ENCODE results near the gene PRR14. TPM values are rescaled to one million over a fixed set of nuclear protein-coding genes. Genes with fewer than 3 reads are reported as not detected.
"Not testable (repeated sequence)": the region's sequence is repeated elsewhere in the genome, so short reads cannot be mapped to it uniquely, and the experiment has no call there.

The PRR14 gene
- total RNA-seq, 1 donor from 2014 or later: 37.8 TPM

- not testable (repeated sequence) for DNase-seq (ENCODE audit: low spot score)
Observed at GRCh38 chr16:30632454-30632853, 18.3 kb upstream of the PRR14 start.

DNA sequence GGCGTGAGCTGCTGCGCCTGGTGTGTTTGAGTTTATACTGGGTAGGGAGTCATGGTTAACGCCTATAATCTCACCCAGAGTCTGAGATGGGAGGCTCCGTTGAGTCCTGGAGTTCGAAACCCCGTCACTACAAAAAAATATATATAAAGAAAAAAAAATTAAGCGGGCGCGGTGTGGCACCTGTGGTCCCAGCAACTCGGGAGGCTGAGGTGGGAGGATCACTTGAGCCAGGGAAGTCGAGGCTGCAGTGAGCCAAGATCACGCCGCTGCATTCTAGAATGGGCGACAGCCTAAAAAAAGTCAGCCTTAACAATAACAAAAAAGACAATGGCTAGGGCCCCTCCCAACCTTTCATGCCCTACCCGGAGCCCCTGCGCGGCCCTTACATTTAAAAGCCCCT is 17.2 kb upstream of the PRR14 start:
- no peak for DNase-seq (ENCODE audit: low spot score)

GRCh38 chr16:30636599-30636998 is 14.2 kb upstream of the PRR14 start:
- DNase-seq (ENCODE audit: low spot score): no peak

GRCh38 chr16:30637139-30637538 is 13.6 kb upstream of the PRR14 start:
- DNase-seq (ENCODE audit: low spot score): not testable (repeated sequence)

- no peak for DNase-seq (ENCODE audit: low spot score)
Observed at GRCh38 chr16:30637944-30638343, 12.8 kb upstream of the PRR14 start.

DNA sequence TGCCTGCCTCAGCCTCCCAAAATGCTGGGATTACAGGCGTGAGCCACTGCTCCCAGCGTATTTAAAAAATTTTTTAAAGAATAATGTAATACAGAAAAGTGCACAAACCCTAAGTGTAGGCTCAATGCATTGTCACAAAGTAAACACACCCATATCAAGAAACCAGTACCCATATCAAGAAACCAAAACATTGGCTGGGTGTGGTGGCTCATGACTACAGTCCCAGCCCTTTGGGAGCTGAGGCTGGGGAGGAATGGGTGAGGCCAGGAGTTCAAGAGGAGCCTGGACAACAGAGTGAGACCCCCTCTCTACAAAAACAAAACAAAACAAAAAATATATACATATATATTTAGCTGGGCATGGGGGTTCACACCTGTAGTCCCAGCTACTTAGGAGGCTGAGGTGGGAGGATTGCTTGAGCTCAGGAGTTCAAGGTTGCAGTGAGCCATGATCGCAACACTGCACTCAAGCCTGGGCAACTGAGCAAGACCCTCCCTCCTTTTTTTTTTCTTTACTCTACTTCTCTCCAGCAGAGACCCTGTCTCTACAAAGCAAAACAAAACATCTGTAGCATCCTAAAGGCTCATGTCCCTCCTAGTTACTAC is 9.3 kb upstream of the PRR14 start:
- DNase-seq (ENCODE audit: low spot score): no peak

DNA sequence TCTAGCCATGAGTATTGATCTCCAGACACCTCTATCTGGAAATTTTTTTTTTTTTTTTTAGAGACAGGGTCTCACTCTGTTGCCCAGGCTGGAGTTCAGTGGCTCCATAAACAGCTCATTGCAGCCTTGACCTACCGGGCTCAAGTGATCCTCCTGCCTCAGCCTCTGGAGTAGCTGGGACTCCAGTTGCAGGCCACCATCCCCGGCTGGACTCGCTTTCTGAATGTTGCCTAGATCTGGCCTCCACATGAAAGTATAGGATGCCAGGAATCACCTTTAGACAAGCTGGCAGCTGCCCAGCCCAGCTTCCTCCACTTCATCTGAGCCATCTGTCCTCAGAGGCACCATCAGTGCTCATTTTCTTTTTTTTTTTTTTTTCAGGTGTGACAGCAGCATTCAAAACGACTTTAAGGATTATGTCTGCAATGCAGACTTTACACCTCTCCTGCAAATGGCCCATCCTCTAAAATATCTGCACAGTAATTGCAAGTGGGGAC is 6.4 kb upstream of the PRR14 start:
- DNase-seq (ENCODE audit: low spot score): no peak

DNA sequence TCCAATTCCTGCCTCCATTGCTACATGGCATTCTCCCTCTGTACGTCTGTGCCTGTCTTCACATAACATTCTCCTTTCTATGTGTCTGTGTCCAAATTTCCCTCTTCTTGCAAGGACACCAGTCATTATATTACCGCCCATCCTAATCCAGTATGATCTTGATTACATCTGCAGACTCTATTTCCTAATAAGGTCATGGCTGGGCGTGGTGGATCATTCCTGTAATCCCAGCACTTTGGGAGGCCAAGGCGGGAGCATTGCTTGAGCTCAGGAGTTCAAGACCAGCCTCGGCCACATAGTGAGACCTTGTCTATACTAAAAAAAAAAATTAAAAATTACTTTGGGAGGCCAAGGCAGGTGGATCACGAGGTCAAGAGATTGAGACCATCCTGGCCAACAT is 5.0 kb upstream of the PRR14 start:
- DNase-seq (ENCODE audit: low spot score): no peak

GRCh38 chr16:30647274-30647571 is 3.5 kb upstream of the PRR14 start:
- no peak for DNase-seq (ENCODE audit: low spot score)

DNA sequence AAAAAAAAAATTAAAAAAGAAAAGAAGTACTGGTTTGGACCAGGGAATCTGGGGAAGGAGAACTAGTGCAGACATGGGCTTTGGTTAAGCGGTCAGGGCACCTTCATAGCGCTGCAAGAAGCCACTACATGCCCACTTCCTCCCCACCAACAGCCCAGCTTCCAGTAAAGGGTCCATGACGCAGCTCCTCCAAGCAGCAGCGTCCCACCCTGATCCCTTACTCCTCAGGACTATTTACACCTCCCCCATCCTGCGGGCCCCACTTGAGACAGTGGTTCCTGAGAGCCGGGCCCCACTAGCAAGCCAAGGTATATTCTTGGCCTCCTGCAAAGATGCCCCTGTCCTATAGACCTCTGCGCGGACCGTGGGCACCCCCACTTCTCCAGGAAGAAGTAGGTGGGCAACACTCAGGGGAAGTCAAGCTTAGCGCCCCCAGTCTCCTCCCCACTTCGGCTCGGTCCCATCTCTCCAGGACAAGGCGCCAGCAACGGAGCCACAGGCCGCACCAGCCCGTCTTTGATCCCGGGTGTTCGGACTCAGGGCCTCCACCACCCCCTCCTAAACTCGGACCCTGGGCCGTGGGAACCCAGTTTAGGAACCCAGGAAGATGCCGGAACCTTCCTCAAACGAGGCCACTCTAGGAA is 913 bp upstream of the PRR14 start:
- no peak for DNase-seq (ENCODE audit: low spot score)

DNA sequence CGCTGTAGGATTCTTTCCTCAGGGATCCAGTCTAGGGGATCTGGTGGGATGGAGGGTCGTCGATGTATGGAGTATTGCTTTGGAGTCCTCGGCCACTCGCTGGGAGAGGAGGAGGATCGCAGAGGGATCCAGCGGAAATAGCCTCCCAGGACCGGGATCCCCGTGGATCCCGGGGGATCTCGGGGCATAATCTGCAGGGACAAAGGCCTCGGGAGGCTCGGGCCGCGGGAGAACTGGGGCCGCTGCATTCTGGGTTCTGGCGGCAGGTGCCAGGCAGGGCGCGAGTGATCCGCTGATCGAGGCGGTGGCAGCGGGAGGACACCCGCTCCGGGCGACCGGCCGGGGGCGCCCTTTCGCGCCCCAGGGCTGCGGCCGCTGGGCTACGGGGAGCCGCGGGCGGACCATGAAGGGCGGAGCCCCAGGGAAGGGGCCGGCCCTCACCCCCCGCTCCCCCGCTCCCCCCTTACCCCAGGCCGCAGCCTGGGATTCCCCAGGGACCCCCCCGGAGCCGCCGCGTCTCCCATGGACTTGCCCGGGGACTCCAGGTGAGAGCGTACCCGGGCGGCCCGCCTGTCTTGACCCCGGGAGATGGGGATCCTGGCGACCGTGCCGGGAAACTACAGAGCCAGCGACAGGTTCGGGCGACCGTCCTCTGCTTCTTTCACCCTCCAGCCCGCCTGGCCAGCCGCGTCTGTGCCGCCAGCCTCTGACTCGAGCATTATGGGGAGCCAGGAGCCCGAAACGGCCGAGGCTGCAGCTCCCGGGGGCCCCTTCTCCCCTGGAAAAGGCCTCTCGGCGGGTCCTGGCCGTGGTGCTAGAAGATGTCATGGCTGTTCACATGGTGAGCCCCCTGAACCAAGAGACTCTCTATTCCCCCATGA is 604 bp downstream of the PRR14 start:
- DNase-seq (ENCODE audit: low spot score): peak; percentile 71

- DNase-seq (ENCODE audit: low spot score): no peak
Observed at GRCh38 chr16:30652005-30652296, 1.2 kb downstream of the PRR14 start.

DNA sequence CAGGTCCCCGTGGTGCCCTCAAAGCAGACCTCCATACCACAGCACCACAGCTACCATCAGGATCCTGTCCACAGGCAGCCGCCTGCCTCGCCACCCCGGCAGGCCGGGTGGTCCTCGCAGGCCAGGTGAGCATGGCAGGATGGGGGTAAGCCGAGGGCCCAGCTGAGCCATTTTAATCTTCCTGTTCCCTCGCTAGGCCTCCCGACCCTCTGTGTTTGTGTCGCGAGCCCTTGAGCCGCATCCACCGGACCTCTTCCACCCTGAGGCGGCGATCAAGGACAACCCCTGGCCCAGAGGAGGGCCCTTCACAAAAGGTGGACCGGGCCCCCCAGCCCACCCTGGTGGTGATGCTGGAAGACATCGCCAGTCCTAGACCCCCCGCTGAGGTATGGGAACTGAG is 2.0 kb downstream of the PRR14 start:
- DNase-seq (ENCODE audit: low spot score): no peak

DNA sequence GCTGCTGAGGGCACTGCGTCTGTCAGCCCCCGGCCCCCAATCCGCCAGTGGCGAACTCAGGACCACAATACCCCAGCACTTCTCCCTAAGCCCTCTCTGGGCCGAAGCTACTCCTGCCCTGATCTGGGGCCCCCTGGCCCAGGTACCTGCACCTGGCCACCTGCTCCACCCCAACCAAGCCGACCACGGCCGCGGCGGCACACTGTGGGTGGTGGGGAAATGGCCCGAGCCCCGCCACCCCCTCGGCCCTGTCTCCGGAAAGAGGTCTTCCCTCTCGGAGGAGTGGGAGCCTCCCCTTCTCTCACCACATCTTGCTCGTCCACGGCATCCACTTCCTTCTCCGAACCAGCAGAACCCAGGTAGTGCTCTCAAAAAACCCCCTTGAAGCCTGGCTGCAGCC is 4.1 kb downstream of the PRR14 start:
- DNase-seq (ENCODE audit: low spot score): no peak

DNA sequence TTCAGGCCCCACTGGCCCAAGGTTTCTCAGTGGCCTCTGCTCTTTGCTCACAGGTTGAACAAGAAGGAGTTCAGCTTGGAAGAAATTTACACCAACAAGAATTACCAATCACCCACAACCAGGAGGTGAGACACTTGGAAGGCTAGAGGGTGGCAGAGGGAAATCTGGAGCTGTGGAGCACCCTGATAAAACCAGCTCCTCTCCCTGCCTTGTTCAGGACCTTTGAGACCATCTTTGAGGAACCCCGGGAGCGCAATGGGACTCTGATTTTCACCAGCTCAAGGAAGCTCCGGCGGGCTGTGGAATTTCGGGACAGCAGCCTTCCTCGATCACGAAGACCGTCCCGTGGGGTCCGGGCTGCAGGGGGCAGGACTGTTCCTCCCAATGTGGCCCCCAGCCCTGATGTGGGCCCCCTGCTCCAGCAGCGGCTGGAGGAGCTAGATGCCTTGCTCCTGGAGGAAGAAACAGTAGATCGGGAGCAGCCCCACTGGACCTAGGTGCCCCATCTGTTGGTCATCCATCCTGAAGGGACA is 5.1 kb downstream of the PRR14 start:
- no peak for DNase-seq (ENCODE audit: low spot score)

DNA sequence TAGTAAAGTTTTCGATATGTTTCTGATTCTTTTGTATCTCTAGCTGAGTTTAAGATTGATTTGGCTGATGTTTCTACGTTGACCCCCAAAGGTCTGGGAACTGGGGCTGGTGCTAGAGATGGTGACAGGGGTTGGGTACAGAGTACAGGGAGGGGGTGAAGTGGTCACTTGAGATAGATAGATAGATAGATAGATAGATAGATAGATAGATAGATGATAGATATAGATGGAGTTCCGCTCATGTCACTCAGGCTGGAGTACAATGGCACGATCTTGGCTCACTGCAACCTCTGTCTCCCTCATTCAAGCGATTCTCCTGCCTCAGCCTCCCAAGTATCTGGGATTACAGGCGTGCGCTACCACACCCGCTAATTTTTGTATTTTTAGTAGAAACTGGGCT is 5.6 kb downstream of the PRR14 start:
- DNase-seq (ENCODE audit: low spot score): no peak

DNA sequence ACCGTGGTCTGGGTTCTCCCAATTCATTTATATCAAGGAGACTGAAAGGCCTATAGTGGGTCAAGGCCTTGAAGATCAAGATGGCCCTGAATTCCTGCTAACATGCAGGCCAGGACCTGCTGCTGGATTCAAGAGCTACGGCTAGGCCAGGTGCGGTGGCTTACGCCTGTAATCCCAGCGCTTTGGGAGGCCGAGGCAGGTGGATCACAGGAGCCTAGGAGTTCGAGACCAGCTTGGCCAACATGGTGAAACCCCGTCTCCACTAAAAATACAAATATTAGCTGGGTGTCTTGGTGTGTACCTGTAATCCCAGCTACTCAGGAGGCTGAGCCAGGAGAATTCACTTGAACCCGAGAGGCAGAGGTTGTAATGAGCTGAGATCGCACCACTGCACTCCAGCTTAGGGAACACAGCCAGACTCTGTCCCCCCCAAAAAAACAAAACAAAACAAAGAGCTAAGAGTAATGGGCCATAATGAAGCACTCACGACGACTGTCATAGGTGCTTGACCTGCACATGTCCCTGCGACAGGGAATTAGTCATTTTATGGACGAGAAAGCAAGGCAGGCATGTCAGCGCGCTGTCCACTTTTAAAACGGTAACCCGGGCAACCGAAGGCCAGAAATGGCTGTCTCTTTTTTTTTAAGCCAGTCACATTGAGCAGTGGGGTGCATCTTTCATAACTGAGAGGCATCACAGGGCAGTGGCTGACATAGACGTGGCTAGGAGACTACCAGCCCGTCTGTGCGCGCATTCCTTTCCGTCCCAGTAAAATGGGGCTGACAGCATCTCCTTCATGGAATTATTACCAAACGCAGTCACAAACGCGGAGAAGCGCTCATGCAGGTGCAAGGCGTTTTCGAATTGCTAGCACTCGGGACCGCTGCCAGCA is 6.5 kb downstream of the PRR14 start:
- no peak for DNase-seq (ENCODE audit: low spot score)

DNA sequence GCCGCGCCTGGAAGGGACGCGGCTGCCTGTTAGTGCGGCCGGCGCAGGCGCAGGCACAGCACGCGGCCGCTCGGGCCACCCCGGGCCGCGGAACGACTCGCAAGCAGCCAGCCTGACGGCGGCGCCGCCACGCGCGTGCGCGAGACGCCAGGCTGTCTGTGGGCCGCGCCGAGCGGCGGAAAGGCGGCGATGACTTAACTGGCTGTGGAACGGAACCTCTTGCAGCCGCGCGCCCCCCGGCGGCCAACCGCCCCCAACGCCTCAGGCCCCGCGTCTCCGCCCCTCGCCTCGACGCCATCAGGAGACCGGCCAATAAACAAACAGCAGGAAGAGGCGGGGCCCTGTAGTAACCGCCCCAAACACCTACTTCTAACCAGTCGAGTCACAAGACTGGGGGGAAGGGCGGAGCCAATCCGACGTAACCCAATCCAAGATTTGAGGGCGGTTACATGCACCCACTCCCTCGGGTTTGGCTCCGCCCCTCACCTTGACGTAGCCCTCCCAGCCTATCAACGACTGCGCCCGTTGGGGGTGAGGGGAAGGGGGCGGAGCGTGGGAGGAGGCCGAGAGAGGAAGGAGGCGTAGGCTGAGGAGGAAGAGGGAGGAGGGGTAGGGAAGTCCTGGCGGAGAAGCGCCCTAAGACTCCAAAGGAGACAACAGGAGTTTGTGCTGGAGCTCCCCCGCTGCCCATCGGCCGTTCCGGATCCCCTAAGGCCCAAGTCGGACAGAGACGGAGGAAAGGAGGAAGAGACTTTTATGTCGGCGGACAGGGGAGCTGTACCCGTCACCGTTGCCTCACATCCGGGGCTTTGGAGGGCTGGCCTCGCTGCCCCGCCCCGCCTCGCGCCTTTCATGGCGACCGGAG is 7.3 kb downstream of the PRR14 start, which contains the start of gene FBRS:
Gene FBRS (plus strand): TSS at position 566 of the 865 bp plus-strand sequence. CDS start 1,088 bp downstream, outside the sequence.
- DNase-seq (ENCODE audit: low spot score): peak; percentile 100

GRCh38 chr16:30658731-30659506 is 8.2 kb downstream of the PRR14 start:
- DNase-seq (ENCODE audit: low spot score): peak; percentile 96
